ENCODE results near the gene UTS2B. TPM values are rescaled to one million over a fixed set of nuclear protein-coding genes. Genes with fewer than 3 reads are reported as not detected.

The UTS2B gene
- total RNA-seq, 1 experiment from 2014 or later: 0.52 TPM

- BruUV-seq (replicated peaks): no TSS peak
- no peaks in the 10 kb centered on the region for H3K36me3 ChIP-seq (ENCODE audit: control insufficient read depth, insufficient read depth, low read length)
- H3K27me3 Mint-ChIP-seq (ENCODE audit: insufficient read depth, unreplicated experiment): no peaks in the 10 kb centered on the region
- H3K4me1 ChIP-seq: peaks cover 4% of the 10 kb centered on the region; the same call in 1 of the 2 replicates
- no peak overlapping the region for H3K27ac Mint-ChIP-seq (ENCODE audit: unreplicated experiment)
- no peaks in the 10 kb centered on the region for H3K9me3 ChIP-seq
- POLR2A ChIA-PET: interaction anchor here (0.7 kb wide), 1 partner anchor 75 kb away, joined by 5 read pairs; no protein-coding TSS in a partner anchor
- no peaks in the 10 kb centered on the region for H3K9me3 Mint-ChIP-seq (ENCODE audit: unreplicated experiment)
- no peak overlapping the region for H3K4me3 Mint-ChIP-seq (ENCODE audit: unreplicated experiment)
- no peaks in the 10 kb centered on the region for H3K27me3 ChIP-seq (replicated peaks; ENCODE audit: control insufficient read depth, insufficient read depth, low read length)
- H3K36me3 Mint-ChIP-seq (ENCODE audit: insufficient read depth, unreplicated experiment): no peaks in the 10 kb centered on the region
- no peak overlapping the region for H3K4me3 ChIP-seq (ENCODE audit: low read depth, low read length)
- peaks cover 13% of the 10 kb centered on the region for H3K4me1 Mint-ChIP-seq (ENCODE audit: low read depth, unreplicated experiment)
- CTCF ChIA-PET: no interaction called here
- TF ChIP-seq CTCF (IDR thresholded peaks at IDR 0.05; ENCODE audit: insufficient read depth in 1 of 2, low read depth in 1 of 2, low read length in 1 of 2, severe bottlenecking in 1 of 2, unreplicated experiment in 1 of 2): no peak
- no peak for DNase-seq
- intact Hi-C loops (cut with micrococcal nuclease; ENCODE audit: unreplicated experiment): loop anchor here (1.0 kb wide), 1 partner anchor 11 kb away; no protein-coding TSS in a partner anchor
These were observed 28.4 kb downstream of the UTS2B start for GRCh38 chr3:191301782-191302411.

- Mint-ChIP-seq H3K27ac (ENCODE audit: unreplicated experiment) (no peak overlapping the region), H3K9me3 (ENCODE audit: unreplicated experiment) (no peaks in the 10 kb centered on the region), H3K4me3 (ENCODE audit: unreplicated experiment) (no peak overlapping the region), H3K27me3 (ENCODE audit: insufficient read depth, unreplicated experiment) (no peaks in the 10 kb centered on the region), H3K36me3 (ENCODE audit: insufficient read depth, unreplicated experiment) (no peaks in the 10 kb centered on the region), H3K4me1 (ENCODE audit: low read depth, unreplicated experiment) (peaks cover 13% of the 10 kb centered on the region)
- Histone ChIP-seq H3K4me1 (peaks cover 4% of the 10 kb centered on the region; the same call in 1 of the 2 replicates), H3K36me3 (ENCODE audit: control insufficient read depth, insufficient read depth, low read length) (no peaks in the 10 kb centered on the region), H3K4me3 (ENCODE audit: low read depth, low read length) (no peak overlapping the region), H3K27me3 (replicated peaks; ENCODE audit: control insufficient read depth, insufficient read depth, low read length) (no peaks in the 10 kb centered on the region), H3K9me3 (no peaks in the 10 kb centered on the region)
- no peak for DNase-seq
- no TSS peak for BruUV-seq (replicated peaks)
- no peak for TF ChIP-seq CTCF (IDR thresholded peaks at IDR 0.05; ENCODE audit: insufficient read depth in 1 of 2, low read depth in 1 of 2, low read length in 1 of 2, severe bottlenecking in 1 of 2, unreplicated experiment in 1 of 2)
- intact Hi-C loops (cut with micrococcal nuclease; ENCODE audit: unreplicated experiment): no loop called here
- POLR2A ChIA-PET: interaction anchor here (0.7 kb wide), 1 partner anchor 76 kb away, joined by 5 read pairs; no protein-coding TSS in a partner anchor
- CTCF ChIA-PET: no interaction called here
These were observed 29.3 kb downstream of the UTS2B start for GRCh38 chr3:191301017-191301416.

- POLR2A ChIA-PET: no interaction called here
- no TSS peak for BruUV-seq (replicated peaks)
- H3K36me3 Mint-ChIP-seq (ENCODE audit: insufficient read depth, unreplicated experiment): no peaks in the 10 kb centered on the region
- H3K27me3 Mint-ChIP-seq (ENCODE audit: insufficient read depth, unreplicated experiment): no peaks in the 10 kb centered on the region
- no peaks in the 10 kb centered on the region for H3K9me3 Mint-ChIP-seq (ENCODE audit: unreplicated experiment)
- Histone ChIP-seq H3K36me3 (ENCODE audit: control insufficient read depth, insufficient read depth, low read length) (no peaks in the 10 kb centered on the region), H3K4me1 (peaks cover 4% of the 10 kb centered on the region; the same call in 1 of the 2 replicates), H3K27me3 (replicated peaks; ENCODE audit: control insufficient read depth, insufficient read depth, low read length) (no peaks in the 10 kb centered on the region), H3K9me3 (no peaks in the 10 kb centered on the region), H3K4me3 (ENCODE audit: low read depth, low read length) (no peak overlapping the region)
- CTCF ChIA-PET: no interaction called here
- intact Hi-C loops (cut with micrococcal nuclease; ENCODE audit: unreplicated experiment): no loop called here
- H3K4me3 Mint-ChIP-seq (ENCODE audit: unreplicated experiment): no peak overlapping the region
- no peak overlapping the region for H3K27ac Mint-ChIP-seq (ENCODE audit: unreplicated experiment)
- DNase-seq: no peak
- no peak for TF ChIP-seq CTCF (IDR thresholded peaks at IDR 0.05; ENCODE audit: insufficient read depth in 1 of 2, low read depth in 1 of 2, low read length in 1 of 2, severe bottlenecking in 1 of 2, unreplicated experiment in 1 of 2)
- peaks cover 13% of the 10 kb centered on the region for H3K4me1 Mint-ChIP-seq (ENCODE audit: low read depth, unreplicated experiment)
These were observed 29.9 kb downstream of the UTS2B start for GRCh38 chr3:191300422-191300821.

All from Caco-2 (cell line).